ENCODE data around the gene TXK. TPM values are rescaled to one million over a fixed set of nuclear protein-coding genes. Genes with fewer than 3 reads are reported as not detected.
A peak's percentile ranks its signal among the peaks of the same experiment; 100 is the strongest.

Gene TXK
- total RNA-seq, 1 experiment from 2014 or later = not detected

DNA sequence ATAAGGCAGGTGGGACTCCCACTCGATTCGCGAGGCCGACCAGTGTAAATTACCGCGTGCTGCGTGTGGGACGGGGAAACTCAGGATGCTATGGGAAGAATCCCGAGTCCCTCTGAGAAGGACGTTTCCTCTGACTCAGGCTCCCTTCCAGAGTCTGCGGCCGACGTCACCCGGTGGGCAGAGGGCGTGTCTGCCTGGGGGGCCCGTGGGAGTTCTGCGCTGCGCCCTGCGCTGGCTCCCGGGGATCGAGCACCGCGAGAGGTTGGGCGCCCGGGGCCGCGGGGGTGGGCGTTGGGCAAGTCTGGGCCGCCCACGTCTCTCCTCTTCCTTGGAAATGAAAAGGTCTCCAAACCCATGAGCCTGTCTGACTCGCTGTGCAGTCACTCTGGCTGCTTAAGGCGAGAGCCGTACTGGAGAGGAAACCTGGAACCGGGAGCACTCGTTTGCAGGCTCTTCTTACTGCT lies 116.9 kb downstream of the TXK start:
- Histone ChIP-seq H3K27ac (ENCODE audit: low read length) (no peak overlapping the region), H3K36me3 (ENCODE audit: insufficient read depth, low read length) (no peaks in the 10 kb centered on the region), H3K4me3 (ENCODE audit: low read length) (peak overlapping the region; percentile 65), H3K9me3 (ENCODE audit: low read length) (no peaks in the 10 kb centered on the region), H4K20me1 (ENCODE audit: insufficient read depth, low read depth, low read length) (no peaks in the 10 kb centered on the region), H3K9ac (ENCODE audit: low read length) (peak overlapping the region; percentile 47), H3K4me1 (ENCODE audit: low read length) (peaks cover 19% of the 10 kb centered on the region), H3K27me3 (ENCODE audit: low read length) (no peaks in the 10 kb centered on the region), H3K9me2 (replicated peaks; ENCODE audit: insufficient read depth, low read length) (no peaks in the 10 kb centered on the region), H3K79me2 (ENCODE audit: low read length) (no peaks in the 10 kb centered on the region), H3K4me2 (ENCODE audit: low read depth, low read length, poor library complexity, severe bottlenecking) (peak overlapping the region; percentile 78), H2AFZ (ENCODE audit: low read length) (peak overlapping the region; percentile 90; the same call in 1 of the 2 replicates)
- DNase-seq = no peak

Small RNA genes lying within 50 kb of the gene (small RNA-seq; reads per million reads assigned to genes)
- gene RF00019 = not detected
- gene RF00026 = not detected
- not detected for gene RNU6-838P

Other genes with a start within 250 kb of the TXK start
- gene NFXL1, start 219.7 kb downstream of the TXK start, total RNA-seq (2014; rRNA removed; shearing (Covaris generic); ENCODE audit: low replicate concordance) = 30.7 and 41.1 TPM in 2 replicates
- not detected in 2 replicates for gene CNGA1, start 117.6 kb downstream of the TXK start, total RNA-seq (2014; rRNA removed; shearing (Covaris generic); ENCODE audit: low replicate concordance)
- gene NIPAL1, start 117.5 kb downstream of the TXK start, total RNA-seq (2014; rRNA removed; shearing (Covaris generic); ENCODE audit: low replicate concordance) = 0.89 and 3.0 TPM in 2 replicates
- 0.45 and 1.8 TPM in 2 replicates for gene TEC, start 135.6 kb upstream of the TXK start, total RNA-seq (2014; rRNA removed; shearing (Covaris generic); ENCODE audit: low replicate concordance)
- gene SLAIN2, start 207.3 kb upstream of the TXK start, total RNA-seq (2014; rRNA removed; shearing (Covaris generic); ENCODE audit: low replicate concordance) = 8.6 and 64.6 TPM in 2 replicates